Measurements from ENCODE around the gene FGF3.

Gene FGF3

DNA sequence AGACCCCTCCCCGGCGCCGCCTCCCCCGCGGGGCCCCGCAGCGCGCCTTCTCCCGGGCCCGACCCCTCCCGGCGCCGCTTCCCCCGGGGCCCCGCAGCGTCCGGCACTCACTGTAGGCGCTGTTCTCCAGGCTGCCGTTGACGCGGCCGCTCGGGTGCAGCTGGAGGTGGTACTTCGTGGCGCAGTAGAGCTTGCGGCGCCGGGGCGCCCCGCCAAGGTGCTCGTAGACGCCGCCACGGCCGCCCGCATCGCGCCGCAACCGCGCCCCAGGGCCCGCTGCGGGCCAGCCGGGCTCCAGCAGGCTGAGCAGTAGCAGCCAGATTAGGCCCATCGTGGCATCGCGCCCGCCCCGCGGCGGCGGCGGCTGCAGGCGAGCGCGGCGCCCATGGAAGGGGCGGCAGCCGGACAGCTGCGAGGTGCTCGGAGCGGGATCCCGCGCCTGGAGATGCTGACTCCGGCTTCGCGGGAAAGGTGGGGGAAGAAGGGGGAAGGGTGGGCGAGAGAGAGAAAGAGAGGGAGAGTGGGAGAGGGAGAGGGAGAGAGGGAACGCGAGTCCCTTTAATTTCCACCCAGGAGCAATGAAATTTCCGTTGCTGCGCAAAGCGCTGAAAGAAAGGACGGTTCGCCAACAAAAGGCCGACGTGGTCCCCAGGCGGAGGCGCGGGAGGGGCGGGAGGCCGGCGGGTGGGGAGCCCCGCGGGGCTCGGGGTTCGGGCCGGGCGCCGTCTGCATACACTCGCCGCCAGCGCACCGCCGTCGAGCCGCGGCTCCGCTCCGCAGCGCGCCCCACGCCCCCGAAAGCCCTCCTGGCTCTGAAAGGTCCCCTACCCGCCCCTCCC is at the start of gene FGF3:
TSS of gene FGF3 (minus strand) at position 814 of the 839 bp plus-strand sequence. CDS start at position 331, 483 bp downstream.
- Mint-ChIP-seq H3K36me3 (ENCODE audit: low read depth) (no peaks in the 10 kb centered on the region), H3K4me1 (ENCODE audit: low read depth) (no peaks in the 10 kb centered on the region), H3K9me3 (no peaks in the 10 kb centered on the region), H3K27ac (no peak within 1 kb of the TSS), H3K27me3 (ENCODE audit: low read depth) (peaks cover 32% of the 10 kb centered on the region), H3K4me3 (no peak within 1 kb of the TSS)
- no peak for DNase-seq (ENCODE audit: low spot score)

- Mint-ChIP-seq H3K4me3 (no peak overlapping the region), H3K9me3 (no peaks in the 10 kb centered on the region), H3K27ac (no peak overlapping the region), H3K27me3 (ENCODE audit: low read depth) (peaks cover 4% of the 10 kb centered on the region), H3K4me1 (ENCODE audit: low read depth) (no peaks in the 10 kb centered on the region), H3K36me3 (ENCODE audit: low read depth) (no peaks in the 10 kb centered on the region)
- no peak for DNase-seq (ENCODE audit: low spot score)
Measured at GRCh38 chr11:69868871-69869270, 49.7 kb upstream of the FGF3 start.

GRCh38 chr11:69868006-69868810 is 49.0 kb upstream of the FGF3 start:
- DNase-seq (ENCODE audit: low spot score): no peak
- H3K27ac Mint-ChIP-seq: no peak overlapping the region
- no peaks in the 10 kb centered on the region for H3K4me1 Mint-ChIP-seq (ENCODE audit: low read depth)
- peaks cover 4% of the 10 kb centered on the region for H3K27me3 Mint-ChIP-seq (ENCODE audit: low read depth)
- no peaks in the 10 kb centered on the region for H3K36me3 Mint-ChIP-seq (ENCODE audit: low read depth)
- H3K9me3 Mint-ChIP-seq: no peaks in the 10 kb centered on the region
- no peak overlapping the region for H3K4me3 Mint-ChIP-seq

DNA sequence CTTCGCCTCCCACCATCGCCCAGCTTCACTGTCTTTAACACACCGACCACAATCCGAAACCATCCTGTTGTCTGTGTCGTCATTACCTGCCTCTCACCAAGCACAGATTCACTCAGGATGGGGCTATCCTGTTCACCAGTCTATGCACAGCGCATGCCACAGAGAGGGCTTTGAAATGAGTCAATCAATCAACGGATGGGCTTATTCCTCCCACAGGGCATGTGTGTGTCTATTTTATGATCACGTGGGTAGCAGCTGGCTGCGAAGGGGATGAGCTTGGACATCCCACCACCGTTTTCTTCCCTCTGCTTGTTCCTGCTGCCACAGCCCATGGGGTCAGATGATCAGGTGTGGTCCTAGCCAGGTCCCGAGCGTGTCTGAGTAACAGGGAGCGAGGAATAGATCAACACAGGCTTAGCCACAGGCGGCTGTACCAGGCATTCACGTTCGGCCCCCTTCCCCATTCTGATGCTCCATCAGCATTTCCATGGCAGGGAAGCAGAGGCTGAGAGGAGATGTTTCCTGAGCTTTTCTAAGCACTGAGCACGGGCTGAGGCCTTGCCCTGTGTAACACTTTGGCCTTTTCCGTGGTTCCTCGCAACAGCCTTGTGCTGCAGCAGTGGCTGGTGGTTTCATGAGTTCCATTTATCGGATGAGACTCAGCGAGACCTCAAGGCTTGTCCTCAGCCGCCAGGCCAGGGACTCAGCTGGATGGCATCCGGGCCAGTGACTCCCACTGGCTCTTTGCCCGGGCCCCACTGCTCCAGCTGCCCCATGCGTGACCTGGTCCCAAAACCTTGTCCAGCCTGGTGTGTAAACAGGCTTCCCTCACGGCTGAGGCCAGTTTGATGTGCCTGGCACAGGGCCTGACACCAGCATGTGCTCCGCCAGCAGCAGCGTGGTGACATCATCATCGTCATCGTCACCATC is 48.1 kb upstream of the FGF3 start:
- Mint-ChIP-seq H3K36me3 (ENCODE audit: low read depth) (no peaks in the 10 kb centered on the region), H3K27me3 (ENCODE audit: low read depth) (peaks cover 4% of the 10 kb centered on the region), H3K4me3 (no peak overlapping the region), H3K27ac (no peak overlapping the region), H3K4me1 (ENCODE audit: low read depth) (no peaks in the 10 kb centered on the region), H3K9me3 (no peaks in the 10 kb centered on the region)
- DNase-seq (ENCODE audit: low spot score): no peak

DNA sequence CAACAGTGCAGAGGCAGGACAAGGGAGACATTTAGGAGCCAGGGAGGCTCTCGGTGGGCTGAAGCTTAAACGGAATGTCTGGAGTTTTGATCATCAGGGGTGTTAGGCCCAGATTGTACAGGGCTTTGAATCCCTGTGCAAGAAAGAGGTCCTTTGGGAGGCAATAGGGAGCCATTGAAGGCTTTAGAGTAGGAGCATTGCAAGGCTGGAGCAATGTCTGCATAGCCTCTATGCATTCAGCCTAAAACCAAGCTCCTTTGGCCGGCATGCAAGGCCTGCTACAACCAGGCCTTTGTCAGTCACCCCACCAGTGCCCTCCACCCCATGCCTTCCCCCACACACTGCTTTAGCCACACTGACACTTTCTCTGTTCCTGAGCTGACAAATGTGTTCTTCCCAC is 47.4 kb upstream of the FGF3 start:
- Mint-ChIP-seq H3K9me3 (no peaks in the 10 kb centered on the region), H3K27me3 (ENCODE audit: low read depth) (peaks cover 4% of the 10 kb centered on the region), H3K4me1 (ENCODE audit: low read depth) (no peaks in the 10 kb centered on the region), H3K36me3 (ENCODE audit: low read depth) (no peaks in the 10 kb centered on the region), H3K4me3 (no peak overlapping the region), H3K27ac (no peak overlapping the region)
- no peak for DNase-seq (ENCODE audit: low spot score)

GRCh38 chr11:69865707-69866106 is 46.5 kb upstream of the FGF3 start:
- Mint-ChIP-seq H3K36me3 (ENCODE audit: low read depth) (no peaks in the 10 kb centered on the region), H3K27me3 (ENCODE audit: low read depth) (peaks cover 4% of the 10 kb centered on the region), H3K4me1 (ENCODE audit: low read depth) (no peaks in the 10 kb centered on the region), H3K4me3 (no peak overlapping the region), H3K27ac (no peak overlapping the region), H3K9me3 (no peaks in the 10 kb centered on the region)
- no peak for DNase-seq (ENCODE audit: low spot score)

GRCh38 chr11:69864686-69865661 is 45.8 kb upstream of the FGF3 start:
- H3K9me3 Mint-ChIP-seq: no peaks in the 10 kb centered on the region
- no peak overlapping the region for H3K27ac Mint-ChIP-seq
- no peaks in the 10 kb centered on the region for H3K36me3 Mint-ChIP-seq (ENCODE audit: low read depth)
- peaks cover 4% of the 10 kb centered on the region for H3K27me3 Mint-ChIP-seq (ENCODE audit: low read depth)
- DNase-seq (ENCODE audit: low spot score): no peak
- H3K4me3 Mint-ChIP-seq: no peak overlapping the region
- no peaks in the 10 kb centered on the region for H3K4me1 Mint-ChIP-seq (ENCODE audit: low read depth)

DNA sequence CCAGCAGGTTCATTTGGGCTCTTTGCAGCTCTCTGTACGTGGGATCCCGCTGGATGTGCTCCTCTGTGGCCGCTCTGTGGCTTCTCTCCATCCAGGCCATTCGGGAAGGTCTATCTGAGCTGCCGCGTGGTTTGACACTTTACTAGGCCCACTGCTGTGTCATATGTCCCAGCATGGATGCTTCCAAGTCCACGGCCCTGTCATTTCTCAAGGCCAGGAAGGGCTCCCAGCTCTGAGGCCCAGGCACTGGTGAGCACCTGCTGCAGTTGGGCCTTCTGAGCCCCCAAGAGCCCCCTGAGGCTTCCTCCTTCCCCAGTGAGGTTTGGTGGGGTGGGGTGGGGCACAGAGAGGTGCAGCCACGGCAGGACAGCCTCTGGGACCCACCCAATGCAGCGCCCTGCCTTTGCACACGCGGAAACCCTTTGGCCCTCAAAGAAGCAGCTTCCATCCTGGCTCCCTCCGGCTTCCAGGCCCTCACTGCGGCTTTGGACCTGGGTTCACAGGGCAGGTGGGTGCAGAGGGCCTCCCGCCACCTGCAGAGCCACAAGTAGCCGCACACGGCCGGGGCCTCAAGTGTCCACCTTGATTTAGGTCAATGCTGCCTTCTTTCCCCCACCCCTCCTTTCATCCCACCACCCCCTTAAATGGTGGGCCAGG is 44.5 kb upstream of the FGF3 start:
- H3K4me3 Mint-ChIP-seq: no peak overlapping the region
- no peak for DNase-seq (ENCODE audit: low spot score)
- no peaks in the 10 kb centered on the region for H3K4me1 Mint-ChIP-seq (ENCODE audit: low read depth)
- H3K9me3 Mint-ChIP-seq: no peaks in the 10 kb centered on the region
- H3K36me3 Mint-ChIP-seq (ENCODE audit: low read depth): no peaks in the 10 kb centered on the region
- H3K27me3 Mint-ChIP-seq (ENCODE audit: low read depth): peaks cover 2% of the 10 kb centered on the region
- no peak overlapping the region for H3K27ac Mint-ChIP-seq

DNA sequence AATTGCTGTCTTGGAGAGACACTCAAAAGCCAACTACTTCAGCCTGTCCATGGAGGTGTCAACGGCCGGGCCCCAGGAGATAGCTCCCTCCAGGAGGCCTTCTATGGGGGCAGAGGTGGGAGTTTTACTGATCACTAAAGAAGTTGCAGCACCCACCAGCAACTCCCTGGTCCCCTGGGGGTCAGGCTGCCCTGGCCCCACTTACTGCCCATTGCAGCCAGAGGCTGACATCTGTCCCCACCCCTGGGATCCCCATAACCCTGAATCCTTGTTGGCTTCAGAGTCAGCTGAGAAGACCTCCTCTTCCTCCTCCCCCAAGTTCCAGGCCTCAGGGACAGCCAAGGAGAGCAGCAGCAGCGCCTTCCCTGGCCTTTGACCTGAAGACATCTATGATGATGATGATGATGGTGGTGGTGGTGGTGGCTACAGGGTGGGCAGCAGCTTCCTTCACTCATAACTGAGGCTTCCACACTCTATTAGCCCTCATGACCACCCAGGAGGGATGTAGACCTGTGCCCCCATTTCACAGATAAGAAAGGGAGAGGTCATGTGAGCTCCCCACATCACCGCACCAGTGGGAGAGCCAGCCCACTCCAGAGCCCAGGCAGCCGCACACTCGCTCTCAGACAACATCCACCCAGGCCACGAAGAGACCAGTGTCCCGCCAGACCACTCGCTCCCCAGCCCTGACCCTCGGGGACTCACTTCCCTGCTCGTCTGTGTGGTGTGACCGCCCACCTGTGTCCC is 43.8 kb upstream of the FGF3 start:
- Mint-ChIP-seq H3K9me3 (no peaks in the 10 kb centered on the region), H3K27me3 (ENCODE audit: low read depth) (peaks cover 2% of the 10 kb centered on the region), H3K4me1 (ENCODE audit: low read depth) (no peaks in the 10 kb centered on the region), H3K27ac (no peak overlapping the region), H3K36me3 (ENCODE audit: low read depth) (no peaks in the 10 kb centered on the region), H3K4me3 (no peak overlapping the region)
- DNase-seq (ENCODE audit: low spot score): no peak

DNA sequence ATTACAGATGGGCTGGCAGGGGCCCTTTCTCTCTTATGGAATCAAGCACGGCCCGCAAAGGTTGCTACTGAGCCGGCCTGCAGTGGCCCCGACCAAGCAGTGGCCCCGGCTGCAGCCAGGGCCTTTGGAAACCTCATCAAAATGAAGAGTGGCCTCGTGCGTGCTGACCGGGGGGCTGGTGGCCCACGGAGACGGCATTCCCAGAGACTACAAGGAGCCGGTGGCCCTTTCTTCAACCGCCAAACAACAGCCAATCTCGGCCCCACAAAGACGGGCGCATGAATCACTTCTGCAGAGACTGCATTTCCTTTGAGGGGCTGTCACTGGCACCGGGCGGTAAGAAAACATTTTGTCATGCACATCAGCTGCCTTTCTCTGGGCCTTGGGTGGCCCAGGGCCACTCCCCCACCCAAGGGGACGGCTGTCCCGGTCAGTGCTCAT is 43.1 kb upstream of the FGF3 start:
- H3K36me3 Mint-ChIP-seq (ENCODE audit: low read depth): no peaks in the 10 kb centered on the region

DNA sequence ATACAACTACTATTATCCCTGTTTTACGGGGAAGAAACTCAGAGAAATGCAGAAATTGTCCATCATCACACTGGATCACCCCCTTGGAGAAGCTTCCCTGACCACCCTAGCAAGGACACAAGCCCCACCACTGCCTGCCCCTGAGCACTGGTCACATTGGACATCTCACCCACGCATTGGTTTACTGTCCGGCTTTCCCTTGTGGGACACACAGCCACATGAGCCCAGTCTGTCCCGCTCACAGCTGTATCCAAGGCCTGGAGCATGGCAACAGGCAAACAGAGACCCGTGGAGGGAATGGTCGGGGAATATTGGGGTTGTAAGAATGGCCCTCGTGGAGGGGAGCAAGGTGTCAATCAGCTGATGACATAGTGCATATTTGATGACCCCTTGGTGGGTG is 42.7 kb upstream of the FGF3 start:
- Mint-ChIP-seq H3K4me3 (no peak overlapping the region), H3K9me3 (no peaks in the 10 kb centered on the region), H3K27me3 (ENCODE audit: low read depth) (peaks cover 3% of the 10 kb centered on the region), H3K4me1 (ENCODE audit: low read depth) (no peaks in the 10 kb centered on the region), H3K36me3 (ENCODE audit: low read depth) (no peaks in the 10 kb centered on the region), H3K27ac (no peak overlapping the region)
- no peak for DNase-seq (ENCODE audit: low spot score)

More for the DNA sequence above, 43.1 kb upstream of the FGF3 start:
- DNase-seq (ENCODE audit: low spot score): no peak
- Mint-ChIP-seq H3K27ac (no peak overlapping the region), H3K4me1 (ENCODE audit: low read depth) (no peaks in the 10 kb centered on the region), H3K27me3 (ENCODE audit: low read depth) (peaks cover 3% of the 10 kb centered on the region), H3K4me3 (no peak overlapping the region), H3K9me3 (no peaks in the 10 kb centered on the region)

Measured in T-helper 2 cell treated with Interferon-gamma antibody and Interleukin-4, amounts not matched to agents 5 μg/mL and 100 μg/mL, for 36 hours (primary cell).